Measurements from ENCODE around the gene MYDGF. TPM values are rescaled to one million over a fixed set of nuclear protein-coding genes. Genes with fewer than 3 reads are reported as not detected.
A peak's percentile ranks its signal among the peaks of the same experiment; 100 is the strongest.

Gene MYDGF
- total and polyA plus RNA-seq, 7 experiments from 2014 or later, result 28.1 to 105 (median 32.4) TPM

- Mint-ChIP-seq H3K9me3 (no peaks in the 10 kb centered on the region), H3K36me3 (no peaks in the 10 kb centered on the region), H3K27ac (peak overlapping the region in 6 of 9 donors; percentile 29 to 85 (median 66)), H3K4me3 (peak overlapping the region; percentile 36 to 75 (median 60)), H3K27me3 (peaks cover 0 to 3% (median 0%) of the 10 kb centered on the region in 5 donors), H3K4me1 (peaks cover 21 to 39% (median 34%) of the 10 kb centered on the region in 7 donors)
- H3K27ac ChIP-seq (ENCODE audit: low read depth, low read length), result peak overlapping the region; percentile 63
- H3K4me1 ChIP-seq (ENCODE audit: control insufficient read depth in 2 of 2, insufficient read depth in 2 of 2, low read length in 2 of 2), result peaks cover 27 to 29% of the 10 kb centered on the region in 2 donors
- peak overlapping the region; percentile 66 for H3K4me3 ChIP-seq (ENCODE audit: low read length)
- intact Hi-C loops (cut with micrococcal nuclease), result loop anchor here (1.0 to 5.0 kb wide), 8 partner anchors 47 to 514 kb away; partner anchors contain the start of genes ANKRD24 (in 1 of the 2), HDGFL2 (in 1 of the 2), MAP2K2 (in 1 of the 2) and SIRT6 (in 1 of the 2)
- no peaks in the 10 kb centered on the region for H3K9me3 ChIP-seq (ENCODE audit: control insufficient read depth in 2 of 3, low read length in 3 of 3)
- CTCF ChIA-PET, result interaction anchor here (0.5 to 2.8 kb wide), 14 partner anchors 20 to 712 kb away, joined by 3 to 40 read pairs (median 4); partner anchors contain the start of gene FEM1A
- peak; percentile 13 for ATAC-seq
- DNase-seq, result peak; percentile 55 to 89 (median 73)
- POLR2A ChIA-PET, result interaction anchor here (1.4 kb wide), 1 partner anchor 34 kb away, joined by 4 read pairs; the partner anchor contains the start of gene MYDGF
- H3K36me3 ChIP-seq (ENCODE audit: control insufficient read depth in 2 of 3, insufficient read depth in 3 of 3, low read length in 3 of 3), result peaks cover 0 to 6% (median 0%) of the 10 kb centered on the region in 3 experiments
- no peaks in the 10 kb centered on the region for H3K27me3 ChIP-seq (ENCODE audit: control insufficient read depth in 2 of 2, insufficient read depth in 2 of 2, low read length in 2 of 2)
These were observed 33.9 kb downstream of the MYDGF start for GRCh38 chr19:4636151-4636717.

- Histone ChIP-seq H3K27me3 (ENCODE audit: control insufficient read depth in 2 of 2, insufficient read depth in 2 of 2, low read length in 2 of 2) (no peaks in the 10 kb centered on the region), H3K27ac (ENCODE audit: low read depth, low read length) (peak overlapping the region; percentile 63), H3K9me3 (ENCODE audit: control insufficient read depth in 2 of 3, low read length in 3 of 3) (no peaks in the 10 kb centered on the region), H3K36me3 (ENCODE audit: control insufficient read depth in 2 of 3, insufficient read depth in 3 of 3, low read length in 3 of 3) (peaks cover 0 to 6% (median 0%) of the 10 kb centered on the region in 3 experiments), H3K4me1 (ENCODE audit: control insufficient read depth in 2 of 2, insufficient read depth in 2 of 2, low read length in 2 of 2) (peaks cover 24 to 27% of the 10 kb centered on the region in 2 donors), H3K4me3 (ENCODE audit: low read length) (peak overlapping the region; percentile 66)
- intact Hi-C loops (cut with micrococcal nuclease), result loop anchor here (1.0 to 5.0 kb wide), 8 partner anchors 46 to 513 kb away; partner anchors contain the start of genes ANKRD24 (in 1 of the 2), HDGFL2 (in 1 of the 2), MAP2K2 (in 1 of the 2) and SIRT6 (in 1 of the 2)
- Mint-ChIP-seq H3K4me3 (peak overlapping the region in 9 of 10 donors; percentile 36 to 75 (median 61)), H3K4me1 (peaks cover 21 to 37% (median 30%) of the 10 kb centered on the region in 7 donors), H3K9me3 (no peaks in the 10 kb centered on the region), H3K36me3 (no peaks in the 10 kb centered on the region), H3K27ac (peak overlapping the region in 1 of 9 donors; percentile 10), H3K27me3 (peaks cover 0 to 3% (median 0%) of the 10 kb centered on the region in 5 donors)
- no peak for DNase-seq
- no peak for ATAC-seq
- ChIA-PET POLR2A (interaction anchor here (1.4 kb wide), 1 partner anchor 34 kb away, joined by 4 read pairs; the partner anchor contains the start of gene MYDGF), CTCF (interaction anchor here (0.5 to 2.8 kb wide), 12 partner anchors 20 to 711 kb away, joined by 3 to 40 read pairs (median 4); partner anchors contain the start of gene FEM1A)
These were observed 34.4 kb downstream of the MYDGF start for GRCh38 chr19:4635754-4636116.

- ATAC-seq, result peak; percentile 87
- no peak overlapping the region for H3K27ac ChIP-seq (ENCODE audit: low read depth, low read length)
- intact Hi-C loops (cut with micrococcal nuclease), result no loop called here
These were observed 36.8 kb downstream of the MYDGF start for GRCh38 chr19:4633140-4633967.

GRCh38 chr19:4624733-4625362 lies 45.3 kb downstream of the MYDGF start:
- Mint-ChIP-seq H3K9me3 (no peaks in the 10 kb centered on the region), H3K27ac (no peak overlapping the region), H3K4me1 (peaks cover 0 to 3% (median 0%) of the 10 kb centered on the region in 7 donors), H3K36me3 (no peaks in the 10 kb centered on the region), H3K27me3 (peaks cover 0 to 26% (median 11%) of the 10 kb centered on the region in 5 donors), H3K4me3 (no peak overlapping the region)
- no peaks in the 10 kb centered on the region for H3K36me3 ChIP-seq (ENCODE audit: control insufficient read depth in 2 of 3, insufficient read depth in 3 of 3, low read length in 3 of 3)
- intact Hi-C loops (cut with micrococcal nuclease), result no loop called here
- CTCF ChIA-PET, result no interaction called here
- DNase-seq (no peak), ATAC-seq (no peak)
- H3K27me3 ChIP-seq (ENCODE audit: control insufficient read depth in 2 of 2, insufficient read depth in 2 of 2, low read length in 2 of 2), result no peaks in the 10 kb centered on the region
- no peak overlapping the region for H3K27ac ChIP-seq (ENCODE audit: low read depth, low read length)
- no peaks in the 10 kb centered on the region for H3K9me3 ChIP-seq (ENCODE audit: control insufficient read depth in 2 of 3, low read length in 3 of 3)
- POLR2A ChIA-PET, result interaction anchor here (0.7 kb wide), 1 partner anchor 778 kb away, joined by 4 read pairs; no protein-coding TSS in a partner anchor
- H3K4me1 ChIP-seq (ENCODE audit: control insufficient read depth in 2 of 2, insufficient read depth in 2 of 2, low read length in 2 of 2), result no peaks in the 10 kb centered on the region
- H3K4me3 ChIP-seq (ENCODE audit: low read length), result no peak overlapping the region

More at GRCh38 chr19:4633140-4633967, 36.8 kb downstream of the MYDGF start:
- ChIA-PET POLR2A (interaction anchor here (1.6 kb wide), 1 partner anchor 57 kb away, joined by 4 read pairs; no protein-coding TSS in a partner anchor), CTCF (interaction anchor here (0.6 to 2.6 kb wide), 5 partner anchors 14 to 74 kb away, joined by 3 to 12 read pairs (median 5); no protein-coding TSS in a partner anchor)
- Mint-ChIP-seq H3K4me1 (peaks cover 11 to 22% (median 14%) of the 10 kb centered on the region in 7 donors), H3K9me3 (no peaks in the 10 kb centered on the region), H3K27me3 (peaks cover 0 to 6% (median 0%) of the 10 kb centered on the region in 5 donors), H3K4me3 (peak overlapping the region in 4 of 10 donors; percentile 27 to 48 (median 39)), H3K36me3 (no peaks in the 10 kb centered on the region), H3K27ac (peak overlapping the region in 4 of 9 donors; percentile 39 to 83 (median 72))
- Histone ChIP-seq H3K4me3 (ENCODE audit: low read length) (no peak overlapping the region), H3K4me1 (ENCODE audit: control insufficient read depth in 2 of 2, insufficient read depth in 2 of 2, low read length in 2 of 2) (peaks cover 12 to 14% of the 10 kb centered on the region in 2 donors), H3K9me3 (ENCODE audit: control insufficient read depth in 2 of 3, low read length in 3 of 3) (no peaks in the 10 kb centered on the region), H3K27me3 (ENCODE audit: control insufficient read depth in 2 of 2, insufficient read depth in 2 of 2, low read length in 2 of 2) (no peaks in the 10 kb centered on the region), H3K36me3 (ENCODE audit: control insufficient read depth in 2 of 3, insufficient read depth in 3 of 3, low read length in 3 of 3) (no peaks in the 10 kb centered on the region)
- DNase-seq, result peak in 6 of 9 donors; percentile 21 to 50 (median 32)

- Mint-ChIP-seq H3K4me1 (peaks cover 0 to 3% (median 0%) of the 10 kb centered on the region in 7 donors), H3K9me3 (no peaks in the 10 kb centered on the region), H3K36me3 (no peaks in the 10 kb centered on the region), H3K27me3 (peaks cover 0 to 25% (median 11%) of the 10 kb centered on the region in 5 donors), H3K4me3 (no peak overlapping the region), H3K27ac (no peak overlapping the region)
- H3K4me1 ChIP-seq (ENCODE audit: control insufficient read depth in 2 of 2, insufficient read depth in 2 of 2, low read length in 2 of 2), result no peaks in the 10 kb centered on the region
- intact Hi-C loops (cut with micrococcal nuclease), result no loop called here
- H3K4me3 ChIP-seq (ENCODE audit: low read length), result no peak overlapping the region
- H3K27me3 ChIP-seq (ENCODE audit: control insufficient read depth in 2 of 2, insufficient read depth in 2 of 2, low read length in 2 of 2), result no peaks in the 10 kb centered on the region
- H3K9me3 ChIP-seq (ENCODE audit: control insufficient read depth in 2 of 3, low read length in 3 of 3), result no peaks in the 10 kb centered on the region
- H3K27ac ChIP-seq (ENCODE audit: low read depth, low read length), result no peak overlapping the region
- CTCF ChIA-PET, result no interaction called here
- H3K36me3 ChIP-seq (ENCODE audit: control insufficient read depth in 2 of 3, insufficient read depth in 3 of 3, low read length in 3 of 3), result no peaks in the 10 kb centered on the region
- ATAC-seq (no peak), DNase-seq (no peak)
- POLR2A ChIA-PET, result interaction anchor here (0.7 kb wide), 1 partner anchor 777 kb away, joined by 4 read pairs; no protein-coding TSS in a partner anchor
These were observed 45.8 kb downstream of the MYDGF start for GRCh38 chr19:4624301-4624700.
